ENCODE data around the gene LHFPL2. TPM values are rescaled to one million over a fixed set of nuclear protein-coding genes. Genes with fewer than 3 reads are reported as not detected.
A peak's percentile ranks its signal among the peaks of the same experiment; 100 is the strongest.

Gene LHFPL2
- total and polyA plus RNA-seq, 12 donors: 2.4 to 14.9 (median 5.1) TPM

GRCh38 chr5:78534148-78534904 lies 114.2 kb downstream of the LHFPL2 start:
- intact Hi-C loops (cut with DNase I): loop anchor here in 8 of 10 donors (5.0 to 10.0 kb wide), 9 partner anchors 67 to 430 kb away; no protein-coding TSS in a partner anchor
- Histone ChIP-seq H3K9me3 (no peaks in the 10 kb centered on the region), H3K36me3 (no peaks in the 10 kb centered on the region), H3K4me3 (peak overlapping the region in 1 of 10 donors; percentile 23), H3K27me3 (no peaks in the 10 kb centered on the region), H3K4me1 (peaks cover 5 to 64% (median 27%) of the 10 kb centered on the region in 9 donors), H3K27ac (peak overlapping the region; percentile 24 to 83 (median 69))
- WGBS, 2 donors: 69 to 71% methylated on average over 24 of the region's 24 CpGs
- DNase-seq (peak; percentile 52 to 60), ATAC-seq (peak; percentile 48 to 78 (median 66))
- TF ChIP-seq CTCF (IDR thresholded peaks at IDR 0.05): no peak

DNA sequence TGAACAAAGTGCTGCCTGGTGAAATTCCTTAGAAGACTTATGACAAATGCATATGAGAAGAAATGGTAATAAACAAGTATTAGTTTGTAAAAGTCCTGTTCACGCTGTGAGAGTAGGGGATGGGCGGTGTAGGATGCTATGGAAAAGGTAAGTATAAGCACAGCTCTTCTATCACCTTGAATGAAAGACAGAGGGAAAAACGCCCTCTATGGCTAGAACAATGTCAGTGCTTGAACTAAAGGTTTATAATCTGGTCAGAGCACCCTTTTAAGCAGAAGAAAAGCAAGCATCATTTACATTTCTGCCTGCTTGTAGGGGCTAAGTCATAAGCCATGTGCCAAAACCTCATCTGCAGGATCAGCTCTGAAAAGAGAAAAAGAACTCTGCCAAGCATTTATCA lies 115.2 kb downstream of the LHFPL2 start:
- intact Hi-C loops (cut with DNase I): loop anchor here in 8 of 10 donors (5.0 to 10.0 kb wide), 9 partner anchors 66 to 431 kb away; no protein-coding TSS in a partner anchor
- WGBS, 2 donors: 81 to 83% methylated on average over 3 of the region's 3 CpGs
- no peaks in the 10 kb centered on the region for H3K36me3 ChIP-seq

GRCh38 chr5:78530342-78531096 lies 118.1 kb downstream of the LHFPL2 start:
- Histone ChIP-seq H3K27ac (peak overlapping the region in 1 of 10 donors; percentile 85), H3K4me3 (no peak overlapping the region), H3K36me3 (no peaks in the 10 kb centered on the region), H3K27me3 (no peaks in the 10 kb centered on the region), H3K4me1 (peaks cover 5 to 74% (median 35%) of the 10 kb centered on the region in 9 donors), H3K9me3 (no peaks in the 10 kb centered on the region)
- no peak for TF ChIP-seq CTCF (IDR thresholded peaks at IDR 0.05)
- WGBS, 2 donors: 46 to 64% methylated on average over 3 of the region's 3 CpGs
- ATAC-seq (peak in 1 of 8 donors; percentile 30), DNase-seq (no peak)
- intact Hi-C loops (cut with DNase I): loop anchor here in 8 of 10 donors (5.0 to 10.0 kb wide), 9 partner anchors 63 to 434 kb away; no protein-coding TSS in a partner anchor

More for the DNA sequence above, 115.2 kb downstream of the LHFPL2 start:
- Histone ChIP-seq H3K4me1 (peaks cover 5 to 67% (median 28%) of the 10 kb centered on the region in 9 donors), H3K4me3 (no peak overlapping the region), H3K27ac (peak overlapping the region in 4 of 10 donors; percentile 61 to 83 (median 74)), H3K9me3 (no peaks in the 10 kb centered on the region), H3K27me3 (no peaks in the 10 kb centered on the region)
- TF ChIP-seq CTCF (IDR thresholded peaks at IDR 0.05): peak in 7 of 9 donors; percentile 5 to 56 (median 32)
- ATAC-seq (peak in 2 of 8 donors; percentile 24 to 42), DNase-seq (no peak)

- peaks cover 0 to 78% (median 36%) of the 10 kb centered on the region in 9 donors for H3K4me1 ChIP-seq
- intact Hi-C loops (cut with DNase I): loop anchor here in 2 of 10 donors (10.0 kb wide), 2 partner anchors 53 to 203 kb away; no protein-coding TSS in a partner anchor
- no peak overlapping the region for H3K4me3 ChIP-seq
- peak overlapping the region in 8 of 10 donors; percentile 11 to 85 (median 59) for H3K27ac ChIP-seq
- H3K27me3 ChIP-seq: no peaks in the 10 kb centered on the region
- H3K36me3 ChIP-seq: no peaks in the 10 kb centered on the region
- DNase-seq: no peak
- H3K9me3 ChIP-seq: no peaks in the 10 kb centered on the region
- WGBS, 2 donors: 92 to 94% methylated on average over 3 of the region's 3 CpGs
- TF ChIP-seq CTCF (IDR thresholded peaks at IDR 0.05): no peak
- ATAC-seq: no peak
These were observed 120.6 kb downstream of the LHFPL2 start for GRCh38 chr5:78527925-78528324.
